Stimulated activated CD8-positive, alpha-beta memory T cell treated with anti-CD3 and anti-CD28 coated beads, Interleukin-15, amount 100 ng/mL, for 24 hours (primary cell): ENCODE results near the gene RNPEPL1.
"Not testable (repeated sequence)": the region's sequence is repeated elsewhere in the genome, so short reads cannot be mapped to it uniquely, and the experiment has no call there.

ENCODE experiments used
- DNase-seq: peaks from one replicate; pipeline ENCODE4 v3.0.0-alpha.2; 2020; ENCODE audit warnings: low read depth

The RNPEPL1 gene

GRCh38 chr2:240538031-240538780 lies 30.1 kb upstream of the RNPEPL1 start:
- DNase-seq = no peak

DNA sequence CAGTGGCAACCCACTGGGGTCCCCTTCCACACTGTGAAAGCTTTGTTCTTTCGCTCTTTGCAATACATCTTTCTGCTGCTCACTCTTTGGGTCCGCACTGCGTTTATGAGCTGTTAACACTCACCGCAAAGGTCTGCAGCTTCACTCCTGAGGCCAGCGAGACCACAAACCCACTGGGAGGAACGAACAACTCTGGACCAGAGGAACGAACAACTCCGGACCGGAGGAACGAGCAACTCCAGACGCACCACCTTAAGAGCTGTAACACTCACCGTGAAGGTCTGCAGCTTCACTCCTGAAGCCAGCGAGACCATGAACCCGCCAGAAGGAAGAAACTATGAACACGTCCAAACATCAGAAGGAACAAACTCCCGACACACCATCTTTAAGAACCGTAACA lies 29.2 kb upstream of the RNPEPL1 start:
- DNase-seq = not testable (repeated sequence)

DNA sequence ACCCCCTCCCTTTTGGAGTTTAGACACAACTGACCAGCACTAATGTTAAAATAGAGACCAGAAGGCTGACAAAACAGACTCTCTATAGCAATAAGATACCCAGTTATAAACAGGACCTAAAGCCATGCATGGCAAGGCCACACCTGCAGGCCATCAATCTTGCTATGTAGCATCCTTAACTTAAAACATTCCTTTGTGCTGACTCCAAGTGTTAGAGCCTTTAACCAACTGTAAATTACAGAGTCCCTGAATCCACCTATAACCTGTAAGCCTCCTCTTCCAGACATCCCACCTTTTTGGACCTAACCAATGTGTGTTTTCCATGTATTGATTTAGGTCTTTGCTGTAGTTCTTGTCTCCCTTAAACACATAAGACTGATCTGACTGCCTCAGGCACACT lies 28.4 kb upstream of the RNPEPL1 start:
- no peak for DNase-seq

DNA sequence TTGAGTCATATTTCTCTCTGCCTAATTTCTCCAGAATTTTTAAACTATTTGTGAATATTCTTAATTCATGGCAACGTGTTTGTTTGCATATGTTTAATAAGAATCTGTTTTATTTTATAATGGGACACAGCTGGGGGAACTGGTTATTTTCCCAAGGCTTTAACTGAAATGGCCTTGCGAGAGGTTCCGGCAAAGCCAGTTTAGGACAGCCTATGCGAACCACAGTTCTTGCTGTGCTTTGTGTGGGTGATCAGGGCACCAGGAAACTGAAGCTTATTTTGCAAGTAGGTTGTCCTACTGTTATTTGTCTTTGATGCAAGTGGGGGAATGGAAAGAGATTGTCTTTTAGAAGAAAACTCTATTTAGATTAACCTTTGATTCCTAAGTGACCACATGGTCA lies 17.0 kb upstream of the RNPEPL1 start:
- DNase-seq = no peak

DNA sequence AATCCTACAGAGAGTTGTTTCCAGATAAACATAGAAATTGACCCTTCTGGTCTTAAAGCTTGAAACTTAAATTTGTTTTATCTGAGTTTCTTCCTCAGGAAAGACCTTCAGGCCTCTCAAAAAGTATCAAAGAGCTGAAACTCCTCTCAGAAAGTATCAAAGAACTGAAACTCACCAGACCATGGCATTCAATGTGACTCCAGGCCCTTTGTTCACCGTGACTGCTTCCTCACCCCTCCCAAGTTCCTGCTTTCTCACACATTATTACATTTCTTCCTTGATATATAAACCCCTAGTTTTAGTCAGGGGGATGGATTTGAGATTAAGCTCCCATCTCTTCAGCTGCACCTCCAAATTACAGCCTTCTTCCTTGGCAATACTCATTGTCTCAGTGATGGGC lies 16.5 kb upstream of the RNPEPL1 start:
- DNase-seq = no peak

- no peak for DNase-seq
These were observed 14.3 kb upstream of the RNPEPL1 start for GRCh38 chr2:240553956-240554480.

- no peak for DNase-seq
These were observed 13.4 kb upstream of the RNPEPL1 start for GRCh38 chr2:240554767-240555493.

DNA sequence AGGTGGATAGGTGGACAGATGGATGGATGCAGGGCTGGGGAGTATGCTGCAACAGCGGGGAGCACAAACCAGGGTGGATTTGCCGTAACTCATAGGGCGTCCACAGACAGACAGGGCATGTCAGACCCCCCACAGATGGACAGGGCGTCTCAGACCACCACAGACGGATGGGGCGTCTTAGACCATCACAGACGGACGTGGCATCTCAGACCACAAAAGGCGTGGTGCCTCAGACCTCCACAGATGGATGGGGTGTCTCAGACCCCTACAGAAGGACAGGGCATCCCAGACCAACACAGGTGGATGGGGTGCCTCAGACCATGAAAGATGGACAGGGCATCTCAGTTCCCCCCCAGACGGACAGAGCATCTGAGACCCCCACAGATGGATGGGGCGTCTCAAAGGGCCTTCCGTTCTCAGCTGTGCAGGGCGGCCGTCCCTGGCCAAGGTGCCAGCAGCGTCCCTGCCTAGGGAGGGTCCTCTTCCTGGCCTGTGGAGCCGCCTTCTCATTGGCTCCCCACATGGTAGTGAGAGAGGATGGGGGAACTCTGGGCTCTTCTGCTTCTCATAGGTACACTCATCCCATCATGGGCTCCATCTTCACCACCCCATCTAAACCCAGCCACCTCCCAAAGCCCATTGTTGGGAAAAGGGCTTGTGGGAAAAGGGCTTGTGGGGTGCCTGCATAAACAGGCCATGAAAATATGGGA lies 12.6 kb upstream of the RNPEPL1 start:
- DNase-seq = no peak

GRCh38 chr2:240556553-240557100 lies 11.7 kb upstream of the RNPEPL1 start:
- DNase-seq = no peak

DNA sequence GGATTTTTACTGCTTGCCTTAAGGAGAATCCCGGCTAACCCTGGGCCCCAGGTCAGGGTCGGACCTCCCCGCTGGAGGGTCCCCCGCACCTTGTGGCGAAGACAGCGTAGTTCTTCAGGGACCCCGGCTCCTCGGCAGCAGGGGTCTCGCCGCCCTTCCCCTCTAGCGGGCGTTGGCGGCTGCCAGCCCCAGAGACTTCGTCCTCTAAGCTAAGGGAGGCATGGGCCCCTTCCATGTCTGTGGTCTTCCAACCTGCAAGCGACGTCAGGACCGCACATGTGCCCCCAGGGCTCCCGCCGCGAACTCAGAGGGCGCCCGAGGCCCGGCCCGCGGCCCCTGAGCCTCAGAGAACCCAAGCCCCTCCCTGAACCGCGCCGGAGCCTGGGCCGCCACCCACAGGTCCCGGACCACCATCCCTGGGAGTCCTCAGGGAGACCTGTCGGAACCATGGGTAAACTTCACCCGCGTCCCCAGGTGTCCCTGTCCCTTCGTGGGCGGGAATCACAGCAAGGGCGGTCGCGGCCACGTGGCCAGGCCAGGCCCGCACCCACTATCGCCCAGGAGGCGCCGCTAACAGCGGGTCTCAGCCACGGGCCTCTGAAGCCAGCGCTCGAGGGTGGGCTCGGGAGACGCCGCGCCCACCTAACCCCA lies 11.1 kb upstream of the RNPEPL1 start:
- no peak for DNase-seq

- no peak for DNase-seq
These were observed 10.5 kb upstream of the RNPEPL1 start, which contains the start of gene ANKMY1 for GRCh38 chr2:240557808-240558207. Gene ANKMY1 (minus strand): TSS chr2:240557988. CDS start chr2:240557335, 653 bp downstream.

DNA sequence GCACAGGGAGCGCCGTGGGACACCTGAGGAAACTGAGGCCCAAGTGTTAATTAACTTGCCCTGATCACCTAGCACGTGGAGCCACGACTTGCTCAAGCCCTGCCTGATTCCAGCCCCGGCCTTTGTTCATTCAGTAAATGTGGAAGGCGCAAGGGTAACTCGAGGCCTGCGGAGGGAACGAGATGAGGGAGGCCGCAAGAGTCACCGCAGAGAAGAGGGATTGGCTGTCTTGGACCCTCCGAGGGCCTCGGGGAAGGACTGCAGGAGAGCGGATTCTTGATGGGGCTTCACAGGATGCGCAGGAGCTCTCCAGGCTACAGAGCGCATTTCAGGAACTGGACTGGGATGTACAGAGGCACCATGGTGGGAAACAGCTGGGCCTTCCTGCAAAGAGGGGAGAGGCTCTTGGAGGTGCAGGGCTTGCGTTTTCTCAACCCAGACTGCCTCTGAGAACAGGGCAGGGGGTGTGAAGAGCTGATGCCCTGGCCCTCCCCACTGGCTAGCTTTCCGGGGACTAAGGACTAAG lies 10.0 kb upstream of the RNPEPL1 start:
- DNase-seq = no peak

GRCh38 chr2:240559286-240559685 lies 9.0 kb upstream of the RNPEPL1 start:
- DNase-seq = no peak

DNA sequence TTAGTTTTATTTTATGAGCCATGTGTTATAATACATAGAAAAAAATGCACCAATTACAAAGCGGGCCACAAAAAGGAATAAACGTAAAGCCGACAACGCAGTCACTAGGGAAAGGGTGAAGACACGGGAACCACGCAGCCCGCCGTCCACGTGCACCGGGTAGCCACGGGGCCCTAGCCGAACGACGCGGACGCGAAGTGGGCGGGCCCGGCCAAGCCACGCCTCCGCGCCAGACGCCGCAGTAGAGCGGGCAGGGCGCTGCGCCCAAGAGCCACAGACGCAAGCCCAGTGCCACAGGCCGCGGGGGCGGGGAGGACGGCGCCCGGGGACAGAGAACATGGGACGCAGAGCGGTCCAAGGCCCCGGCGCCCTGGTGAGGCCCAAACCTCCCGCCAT lies 8.2 kb upstream of the RNPEPL1 start, which contains the start of gene DUSP28:
Gene DUSP28, plus strand, starts transcription at position 274 of the 396 bp plus-strand sequence. CDS start 328 bp downstream, outside the sequence.
- DNase-seq = peak; percentile 88

- peak; percentile 98 for DNase-seq
These were observed 7.6 kb upstream of the RNPEPL1 start for GRCh38 chr2:240560480-240561324.

DNA sequence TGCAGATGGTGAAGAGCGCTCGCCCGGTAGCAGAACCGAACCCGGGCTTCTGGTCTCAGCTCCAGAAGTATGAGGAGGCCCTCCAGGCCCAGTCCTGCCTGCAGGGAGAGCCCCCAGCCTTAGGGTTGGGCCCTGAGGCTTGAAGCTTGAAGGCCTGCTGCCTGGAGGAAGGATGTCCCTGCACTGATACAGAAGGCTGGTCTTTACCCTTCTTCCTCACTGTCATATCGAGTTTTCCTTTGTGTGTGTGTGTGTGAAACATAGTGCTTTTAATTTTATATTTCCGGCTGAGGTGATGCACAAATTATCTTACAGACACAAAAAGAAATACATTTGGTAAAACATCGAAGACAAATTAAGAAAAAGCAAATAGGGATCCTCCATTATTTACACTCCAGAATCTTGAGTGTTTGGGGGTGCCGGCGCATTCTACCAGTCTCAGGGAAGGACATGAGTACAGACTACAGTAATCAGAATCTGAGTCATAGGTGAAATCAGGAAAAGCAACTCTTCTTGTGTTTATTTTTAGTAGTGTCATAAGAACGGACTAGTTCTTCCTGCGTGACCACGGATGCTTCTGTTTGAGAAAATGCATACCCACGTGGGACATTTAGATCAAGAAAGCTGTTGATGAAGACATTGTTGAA lies 6.8 kb upstream of the RNPEPL1 start:
- DNase-seq = no peak

DNA sequence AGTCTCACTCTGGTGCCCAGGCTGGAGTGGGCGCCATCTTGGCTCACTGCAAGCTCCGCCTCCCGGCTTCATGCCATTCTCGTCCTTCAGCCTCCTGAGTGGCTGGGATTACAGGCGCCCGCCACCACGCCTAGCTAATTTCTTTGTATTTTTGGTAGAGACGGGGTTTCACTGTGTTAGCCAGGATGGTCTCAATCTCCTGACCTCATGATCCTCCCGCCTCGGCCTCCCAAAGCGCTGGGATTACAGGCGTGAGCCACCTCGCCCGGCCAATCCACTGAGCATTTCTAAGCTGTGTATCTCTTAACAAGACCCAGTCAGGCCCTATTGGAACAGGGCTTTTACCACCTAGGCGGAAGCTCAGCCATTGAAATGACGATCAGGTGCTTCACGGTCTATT lies 5.1 kb upstream of the RNPEPL1 start:
- not testable (repeated sequence) for DNase-seq

DNA sequence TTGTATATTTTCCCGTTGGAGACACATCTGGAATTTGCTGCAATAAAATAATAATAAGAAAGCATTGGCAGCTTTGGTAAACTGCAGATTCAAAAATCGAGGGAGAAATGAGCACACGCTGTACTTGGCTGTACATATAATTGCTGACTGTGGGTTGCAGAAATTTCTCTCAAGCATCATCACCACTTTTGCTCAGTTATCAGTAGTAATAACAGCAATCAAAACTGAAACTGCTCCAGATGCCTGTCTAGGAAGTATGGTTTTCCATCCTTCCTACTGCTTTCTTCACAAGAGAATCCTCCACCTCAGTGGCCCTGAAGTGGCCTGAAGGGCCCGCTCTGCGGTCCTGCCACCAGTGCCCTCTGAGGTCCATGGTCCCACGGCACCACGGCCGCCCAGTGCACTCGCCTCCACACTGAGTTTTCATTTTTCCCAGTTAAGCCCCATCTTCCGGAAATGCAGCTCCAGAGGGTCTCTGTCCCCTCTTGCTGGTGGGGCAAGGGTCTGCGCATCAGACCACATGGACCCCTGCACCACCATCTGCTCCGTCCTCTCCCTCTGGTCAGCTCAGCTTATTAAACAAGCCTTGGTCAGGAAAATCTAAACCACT lies 4.2 kb upstream of the RNPEPL1 start:
- DNase-seq = no peak

- no peak for DNase-seq
These were observed 3.5 kb upstream of the RNPEPL1 start for GRCh38 chr2:240564561-240565332.
